Mesenchymal stem cell (in vitro differentiated cells and primary cell): ENCODE results near the gene C6orf47.

Source experiments
- DNase-seq: peaks from one replicate; pipeline ENCODE4 v3.0.0-alpha.2; 2013
- H2AFZ ChIP-seq: one replicate; pipeline ENCODE4 v1.6.1; 2013; ENCODE audit warnings: low read depth, mild to moderate bottlenecking, control low read depth, inconsistent platforms, low read length, moderate library complexity
- H2AK5ac ChIP-seq: 2 replicates; pipeline ENCODE4 v1.6.1; 2013; ENCODE audit warnings: low read length, moderate library complexity, mild to moderate bottlenecking, inconsistent platforms; ENCODE audit not compliant: severe bottlenecking
- H2BK120ac ChIP-seq: one replicate; pipeline ENCODE4 v1.6.1; 2013; ENCODE audit warnings: low read depth, mild to moderate bottlenecking, inconsistent platforms, low read length, moderate library complexity
- H2BK12ac ChIP-seq, 2 experiments: one replicate each; pipeline ENCODE4 v1.6.1; 2013; ENCODE audit warnings: inconsistent platforms in 2 of 2, low read length in 2 of 2, mild to moderate bottlenecking in 2 of 2, moderate library complexity in 2 of 2, control low read depth in 1 of 2
- H2BK15ac ChIP-seq: one replicate; pipeline ENCODE4 v1.6.1; 2013; ENCODE audit warnings: mild to moderate bottlenecking, low read depth, inconsistent platforms; ENCODE audit not compliant: poor library complexity, severe bottlenecking
- H2BK5ac ChIP-seq: 2 replicates; pipeline ENCODE4 v1.6.1; 2013; ENCODE audit warnings: low read depth, mild to moderate bottlenecking, low read length, control low read depth, inconsistent platforms; ENCODE audit not compliant: poor library complexity, severe bottlenecking
- H3K14ac ChIP-seq, 2 experiments: one replicate each; pipeline ENCODE4 v1.6.1; 2013; ENCODE audit warnings: inconsistent platforms in 2 of 2, low read length in 2 of 2, control low read depth in 1 of 2, mild to moderate bottlenecking in 1 of 2, moderate library complexity in 1 of 2
- H3K18ac ChIP-seq, 2 experiments: one replicate each; pipeline ENCODE4 v1.6.1; 2013; ENCODE audit warnings: inconsistent platforms in 2 of 2, low read length in 2 of 2, control low read depth in 1 of 2, low read depth in 1 of 2, mild to moderate bottlenecking in 1 of 2
- H3K23ac ChIP-seq, 2 experiments: one replicate each; pipeline ENCODE4 v1.6.1; 2013; ENCODE audit warnings: inconsistent platforms in 2 of 2, low read length in 2 of 2, mild to moderate bottlenecking in 2 of 2, moderate library complexity in 2 of 2, control low read depth in 1 of 2
- H3K27ac ChIP-seq: 2 replicates; pipeline ENCODE4 v1.5.1; 2013; ENCODE audit warnings: mild to moderate bottlenecking, moderate library complexity, low read length, control low read depth, inconsistent platforms; ENCODE audit not compliant: poor library complexity, severe bottlenecking
- H3K27me3 ChIP-seq, 2 experiments: 2 replicates each; pipeline versions ENCODE4 v1.6.1 to v1.7.0; 2013; ENCODE audit warnings: low read length in 2 of 2, mild to moderate bottlenecking in 2 of 2, moderate library complexity in 2 of 2, control low read depth in 1 of 2, inconsistent platforms in 1 of 2; ENCODE audit not compliant: control insufficient read depth in 1 of 2, insufficient read depth in 1 of 2
- H3K36me3 ChIP-seq, 2 experiments: 2 replicates each; pipeline versions ENCODE4 v1.6.1 to v1.7.0; 2013; ENCODE audit warnings: low read length in 2 of 2, control low read depth in 1 of 2, inconsistent platforms in 1 of 2, low read depth in 1 of 2, mild to moderate bottlenecking in 1 of 2; ENCODE audit not compliant: insufficient read depth in 2 of 2, control insufficient read depth in 1 of 2
- H3K4ac ChIP-seq, 2 experiments: one replicate each; pipeline ENCODE4 v1.6.1; 2013; ENCODE audit warnings: inconsistent platforms in 2 of 2, low read length in 2 of 2, mild to moderate bottlenecking in 2 of 2, moderate library complexity in 2 of 2, control low read depth in 1 of 2, low read depth in 1 of 2
- H3K4me1 ChIP-seq: 2 replicates; pipeline ENCODE4 v1.6.1; 2013; ENCODE audit warnings: low read depth, low read length, control low read depth; ENCODE audit not compliant: control insufficient read depth, insufficient read depth
- H3K4me2 ChIP-seq: 2 replicates; pipeline ENCODE4 v1.6.1; 2013; ENCODE audit warnings: low read length, mild to moderate bottlenecking, inconsistent platforms; ENCODE audit not compliant: poor library complexity, severe bottlenecking
- H3K4me3 ChIP-seq, 2 experiments: 2 replicates each; pipeline versions ENCODE4 v1.5.1 to v1.7.0; 2013; ENCODE audit warnings: low read length in 2 of 2, mild to moderate bottlenecking in 2 of 2, control low read depth in 1 of 2, low read depth in 1 of 2; ENCODE audit not compliant: insufficient read depth in 1 of 2
- H3K79me1 ChIP-seq: replicated peaks from 2 replicates; pipeline ENCODE4 v1.6.1; 2013; ENCODE audit warnings: mild to moderate bottlenecking, control low read depth, low read length, inconsistent platforms; ENCODE audit not compliant: poor library complexity, severe bottlenecking
- H3K9ac ChIP-seq: 2 replicates; pipeline ENCODE4 v1.7.0; 2013; ENCODE audit warnings: mild to moderate bottlenecking, low read length, moderate library complexity
- H3K9me3 ChIP-seq: 2 replicates; pipeline ENCODE4 v1.7.0; 2013; ENCODE audit warnings: mild to moderate bottlenecking, low read length; ENCODE audit not compliant: control insufficient read depth
- H4K8ac ChIP-seq: one replicate; pipeline ENCODE4 v1.6.1; 2013; ENCODE audit warnings: inconsistent platforms, mild to moderate bottlenecking, low read length, moderate library complexity
- H4K91ac ChIP-seq: one replicate; pipeline ENCODE4 v1.6.1; 2013; ENCODE audit warnings: mild to moderate bottlenecking, low read length, inconsistent platforms
- WGBS: methylation state at CpG from one replicate; pipeline ENCODE4 v1.1.7; 2013; ENCODE audit warnings: mixed read lengths; 5-methylcytosine and 5-hydroxymethylcytosine counted together

The C6orf47 gene

GRCh38 chr6:31658983-31659648 is 1.5 kb downstream of the C6orf47 start:
- DNase-seq = no peak
- peak overlapping the region; percentile 44 for H4K91ac ChIP-seq
- no peaks in the 10 kb centered on the region for H3K9me3 ChIP-seq
- H2AK5ac ChIP-seq = no peak overlapping the region
- H2BK12ac ChIP-seq = peak overlapping the region in 1 of 2 experiments; percentile 43
- peaks cover 36% of the 10 kb centered on the region for H3K4me1 ChIP-seq
- peak overlapping the region; percentile 43 to 98 for H3K4me3 ChIP-seq
- no peak overlapping the region for H3K18ac ChIP-seq
- peak overlapping the region in 1 of 2 experiments; percentile 80 for H3K14ac ChIP-seq
- WGBS = 97% methylated on average over 13 of the region's 13 CpGs
- H3K9ac ChIP-seq = peak overlapping the region; percentile 97
- no peak overlapping the region for H4K8ac ChIP-seq
- H3K36me3 ChIP-seq = peaks cover 33 to 53% of the 10 kb centered on the region in 2 experiments
- H2AFZ ChIP-seq = no peak overlapping the region
- no peak overlapping the region for H2BK120ac ChIP-seq
- H3K4me2 ChIP-seq = peak overlapping the region; percentile 89
- no peak overlapping the region for H2BK15ac ChIP-seq
- H3K79me1 ChIP-seq = peaks cover 22% of the 10 kb centered on the region
- H3K27me3 ChIP-seq = no peaks in the 10 kb centered on the region
- no peak overlapping the region for H2BK5ac ChIP-seq
- no peak overlapping the region for H3K4ac ChIP-seq
- no peak overlapping the region for H3K27ac ChIP-seq
- peak overlapping the region in 1 of 2 experiments; percentile 28 for H3K23ac ChIP-seq

GRCh38 chr6:31658158-31658688 is 2.4 kb downstream of the C6orf47 start:
- H2BK120ac ChIP-seq = no peak overlapping the region
- H3K79me1 ChIP-seq = peaks cover 19% of the 10 kb centered on the region
- H2BK5ac ChIP-seq = no peak overlapping the region
- no peak overlapping the region for H4K91ac ChIP-seq
- DNase-seq = no peak
- H2BK12ac ChIP-seq = no peak overlapping the region
- H2BK15ac ChIP-seq = no peak overlapping the region
- no peak overlapping the region for H4K8ac ChIP-seq
- H3K36me3 ChIP-seq = peaks cover 28 to 49% of the 10 kb centered on the region in 2 experiments
- no peak overlapping the region for H2AFZ ChIP-seq
- H2AK5ac ChIP-seq = no peak overlapping the region
- peak overlapping the region in 1 of 2 experiments; percentile 85 for H3K23ac ChIP-seq
- H3K9ac ChIP-seq = peak overlapping the region; percentile 97
- peak overlapping the region in 1 of 2 experiments; percentile 98 for H3K4me3 ChIP-seq
- no peak overlapping the region for H3K14ac ChIP-seq
- no peaks in the 10 kb centered on the region for H3K27me3 ChIP-seq
- H3K9me3 ChIP-seq = no peaks in the 10 kb centered on the region
- no peak overlapping the region for H3K27ac ChIP-seq
- no peak overlapping the region for H3K18ac ChIP-seq
- peaks cover 32% of the 10 kb centered on the region for H3K4me1 ChIP-seq
- H3K4me2 ChIP-seq = no peak overlapping the region
- 87% methylated on average over 3 of the region's 4 CpGs for WGBS
- no peak overlapping the region for H3K4ac ChIP-seq

GRCh38 chr6:31657406-31658157 is 3.0 kb downstream of the C6orf47 start:
- 100% methylated on average over 5 of the region's 6 CpGs for WGBS

More at GRCh38 chr6:31657406-31658157, 3.0 kb downstream of the C6orf47 start:
- Histone ChIP-seq H4K91ac (no peak overlapping the region), H3K4me3 (peak overlapping the region in 1 of 2 experiments; percentile 98), H3K14ac (no peak overlapping the region), H2BK5ac (no peak overlapping the region), H3K4me2 (no peak overlapping the region), H3K9ac (peak overlapping the region; percentile 97), H3K9me3 (no peaks in the 10 kb centered on the region), H3K27ac (no peak overlapping the region), H2BK120ac (no peak overlapping the region), H3K4me1 (peaks cover 31% of the 10 kb centered on the region), H2AFZ (no peak overlapping the region), H2BK12ac (no peak overlapping the region), H2AK5ac (no peak overlapping the region), H2BK15ac (no peak overlapping the region), H3K27me3 (no peaks in the 10 kb centered on the region), H3K36me3 (peaks cover 24 to 44% of the 10 kb centered on the region in 2 experiments), H3K4ac (no peak overlapping the region), H3K18ac (no peak overlapping the region), H4K8ac (no peak overlapping the region), H3K79me1 (peaks cover 20% of the 10 kb centered on the region), H3K23ac (no peak overlapping the region)
- no peak for DNase-seq
